Measurements from ENCODE around the gene TPO.
"Not testable (repeated sequence)": the region's sequence is repeated elsewhere in the genome, so short reads cannot be mapped to it uniquely, and the experiment has no call there.

The TPO gene

GRCh38 chr2:1413156-1413710 is at the start of gene TPO:
Gene TPO, plus strand, starts transcription at chr2:1413463. Its CDS starts 946 bp downstream, at chr2:1414409.
- DNase-seq: no peak

GRCh38 chr2:1366546-1367134 is 46.6 kb upstream of the TPO start:
- DNase-seq: no peak

DNA sequence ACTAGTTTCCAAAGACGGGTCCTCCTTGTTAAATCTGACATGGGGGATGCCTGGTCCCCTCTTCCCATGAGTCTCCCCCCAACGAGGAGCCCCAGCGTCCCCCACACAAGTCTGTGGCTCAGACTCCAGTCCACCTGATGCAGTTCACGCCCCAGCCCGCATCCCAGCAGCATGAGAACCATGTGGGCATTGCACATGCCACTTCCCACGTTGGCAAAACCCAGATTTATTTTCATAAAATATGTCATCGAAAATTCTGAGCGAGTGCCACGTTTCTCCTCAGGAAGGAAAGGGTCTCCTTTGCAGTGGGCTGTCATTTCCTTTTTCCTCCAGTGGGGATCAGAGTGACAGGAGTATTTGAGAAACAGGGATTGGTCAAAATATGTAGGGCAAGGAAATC is 45.7 kb upstream of the TPO start:
- no peak for DNase-seq

DNA sequence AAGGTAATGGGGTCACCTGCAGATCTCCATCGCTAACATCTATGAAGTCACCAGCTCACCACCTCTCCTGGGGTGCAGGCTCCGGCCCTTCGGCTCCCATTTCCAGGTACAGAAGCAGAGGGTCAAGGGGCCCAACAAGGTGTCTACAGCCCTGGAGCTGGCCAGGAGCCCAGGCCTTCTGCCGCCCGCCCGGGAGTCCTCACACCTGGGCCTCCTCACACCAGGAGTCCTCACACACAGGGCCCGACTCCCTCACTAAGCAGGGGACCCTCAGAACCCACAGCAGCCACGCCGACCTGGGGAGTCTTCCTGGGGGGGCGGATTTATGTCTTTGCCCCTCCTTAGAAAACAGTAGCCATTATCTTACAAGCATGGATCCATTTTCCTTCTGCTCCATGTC is 43.4 kb upstream of the TPO start:
- no peak for DNase-seq

GRCh38 chr2:1370461-1370860 is 42.8 kb upstream of the TPO start:
- no peak for DNase-seq

DNA sequence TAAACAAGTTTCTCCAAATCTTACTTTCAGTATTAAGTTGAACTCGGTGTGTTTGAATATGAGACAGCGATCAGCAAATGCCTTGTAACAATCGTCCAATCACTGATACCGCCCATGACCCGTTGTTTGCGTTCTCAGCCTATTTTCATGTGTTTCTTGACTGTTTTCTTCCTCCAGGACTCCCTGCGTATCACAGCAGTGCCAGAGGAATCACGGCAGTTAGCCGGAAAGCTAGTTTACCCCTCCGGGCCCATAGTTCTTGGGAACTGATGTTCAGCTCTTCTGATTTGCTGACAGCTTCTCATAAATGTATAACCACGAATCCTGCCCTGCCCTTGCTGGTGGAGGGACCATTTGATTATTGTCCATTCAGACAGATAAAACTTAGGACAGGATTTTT is 42.2 kb upstream of the TPO start:
- no peak for DNase-seq

DNA sequence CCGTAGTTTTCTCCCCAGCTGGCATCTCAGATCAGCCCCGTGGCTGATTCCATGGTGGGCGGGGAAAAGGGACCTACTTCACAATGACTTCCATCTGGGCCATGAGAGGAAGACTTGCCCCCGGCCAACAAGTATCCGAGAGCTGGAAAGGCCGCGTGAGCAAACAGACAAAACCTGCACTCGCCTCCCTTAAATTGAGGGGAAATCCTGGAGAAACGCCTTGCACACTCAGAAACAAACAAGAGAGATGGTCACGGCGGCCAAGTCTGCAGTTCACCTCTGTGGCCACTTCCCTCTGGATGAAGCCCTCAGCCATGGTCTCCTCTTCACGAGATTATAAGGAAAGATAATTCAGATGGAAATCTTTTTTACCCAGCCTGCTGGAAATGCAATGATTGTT is 39.4 kb upstream of the TPO start:
- DNase-seq: no peak

DNA sequence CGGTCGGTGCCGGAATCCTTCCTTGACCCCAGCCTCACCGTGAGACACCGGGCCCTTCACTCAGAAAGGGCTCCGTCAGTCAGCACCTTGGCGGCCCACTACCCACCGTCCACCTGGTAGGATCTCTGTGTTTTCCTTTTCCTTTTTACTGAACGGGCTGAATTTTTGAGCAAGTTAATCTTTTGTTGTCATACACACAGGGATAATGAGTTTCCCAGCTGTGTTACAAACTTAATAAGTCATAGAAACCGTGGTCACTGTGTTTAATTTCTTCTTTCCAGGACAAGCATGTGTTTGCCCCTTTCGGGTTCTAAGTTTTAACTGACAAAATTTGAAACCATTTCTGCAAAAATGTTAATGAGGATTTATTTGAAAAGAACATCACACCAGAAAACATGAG is 39.0 kb upstream of the TPO start:
- DNase-seq: no peak

DNA sequence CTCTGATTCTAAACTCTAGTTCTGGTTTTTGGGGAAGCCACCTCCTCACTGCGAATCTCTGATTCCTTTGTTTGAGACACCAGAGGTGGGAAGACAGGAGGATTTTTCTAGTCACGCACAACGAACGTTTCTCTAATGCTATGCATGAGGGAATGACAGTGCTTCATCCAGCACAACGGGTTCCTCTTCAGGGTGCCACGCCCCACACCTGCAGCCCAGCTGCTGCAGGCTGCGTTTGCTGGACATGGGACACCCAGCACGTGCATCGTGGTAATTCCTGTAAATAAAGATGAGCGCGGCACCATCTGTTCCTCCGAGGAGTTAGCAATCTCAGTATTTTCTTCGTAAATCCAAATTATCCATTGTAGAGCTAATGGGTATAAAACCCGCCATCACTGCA is 37.5 kb upstream of the TPO start:
- no peak for DNase-seq

DNA sequence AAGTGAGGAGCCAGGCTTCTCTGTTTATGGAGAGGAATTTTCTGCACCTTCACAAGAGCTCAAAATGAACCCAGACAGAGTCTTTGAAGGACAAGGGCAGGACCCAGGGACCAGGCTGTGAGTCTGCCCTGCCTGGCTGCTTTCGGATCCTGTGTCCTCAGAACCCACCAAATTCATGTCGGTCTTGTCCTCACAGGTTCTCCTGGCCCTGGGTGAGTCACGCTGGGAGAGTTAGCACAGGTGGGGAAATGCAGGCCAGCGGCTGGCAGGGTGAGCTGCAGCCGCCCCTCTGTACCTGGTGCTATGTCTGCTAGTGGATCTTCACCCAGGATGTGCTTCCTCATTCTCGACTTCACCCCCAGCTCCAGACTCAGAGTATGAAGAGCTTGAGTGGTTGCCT is 35.8 kb upstream of the TPO start:
- DNase-seq: no peak

DNA sequence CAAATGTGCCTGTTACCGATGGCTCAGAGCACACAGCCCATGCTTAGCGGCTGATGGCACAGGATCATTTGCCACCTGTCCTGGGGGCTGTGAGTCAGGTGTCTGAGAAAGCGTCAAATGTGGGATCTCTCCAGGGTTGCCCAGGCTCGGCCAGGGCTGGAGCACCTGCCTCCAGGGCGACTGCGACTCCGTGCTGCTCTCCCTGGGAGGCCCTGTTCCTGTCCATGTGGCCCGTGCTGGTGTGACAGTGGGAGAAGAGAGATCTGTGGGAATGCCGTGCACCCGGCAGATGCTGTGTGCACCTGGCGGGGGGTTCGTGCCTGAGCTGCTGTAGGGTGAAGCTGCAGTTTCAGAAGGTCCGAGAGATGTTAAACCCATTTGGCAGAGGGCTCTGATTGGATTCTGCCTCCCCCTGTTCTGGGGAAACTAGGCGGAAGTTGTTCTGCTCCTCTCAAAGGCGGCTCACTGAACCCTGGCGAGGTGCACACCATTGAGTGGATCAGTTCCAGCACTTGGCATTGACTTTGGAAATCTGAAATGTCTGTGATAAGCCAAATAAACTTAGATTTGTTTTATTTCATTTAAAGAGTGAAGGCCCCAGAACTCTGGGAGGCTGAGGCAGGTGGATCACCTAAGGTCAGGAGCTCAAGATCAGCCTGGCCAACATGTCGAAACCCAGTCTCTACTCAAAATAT is 34.7 kb upstream of the TPO start:
- DNase-seq: no peak

DNA sequence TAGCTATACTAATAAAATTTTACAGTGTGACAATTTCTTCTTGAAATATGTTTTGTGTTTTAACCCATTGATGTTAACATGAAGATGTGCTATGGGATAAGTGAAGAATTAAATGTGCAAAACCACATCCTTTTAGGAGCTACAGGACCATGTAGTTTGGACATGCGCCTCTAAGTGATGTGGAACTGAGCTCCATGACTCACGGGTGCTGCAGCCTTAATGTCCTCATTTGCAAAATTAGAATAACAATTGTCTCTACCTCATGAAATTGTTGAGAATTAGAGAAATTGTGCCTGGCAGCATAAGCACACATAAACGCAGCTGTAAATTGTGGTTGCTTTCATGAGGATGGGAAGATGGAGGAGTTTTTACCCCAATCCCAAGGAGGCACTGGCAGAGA is 31.6 kb upstream of the TPO start:
- DNase-seq: no peak

DNA sequence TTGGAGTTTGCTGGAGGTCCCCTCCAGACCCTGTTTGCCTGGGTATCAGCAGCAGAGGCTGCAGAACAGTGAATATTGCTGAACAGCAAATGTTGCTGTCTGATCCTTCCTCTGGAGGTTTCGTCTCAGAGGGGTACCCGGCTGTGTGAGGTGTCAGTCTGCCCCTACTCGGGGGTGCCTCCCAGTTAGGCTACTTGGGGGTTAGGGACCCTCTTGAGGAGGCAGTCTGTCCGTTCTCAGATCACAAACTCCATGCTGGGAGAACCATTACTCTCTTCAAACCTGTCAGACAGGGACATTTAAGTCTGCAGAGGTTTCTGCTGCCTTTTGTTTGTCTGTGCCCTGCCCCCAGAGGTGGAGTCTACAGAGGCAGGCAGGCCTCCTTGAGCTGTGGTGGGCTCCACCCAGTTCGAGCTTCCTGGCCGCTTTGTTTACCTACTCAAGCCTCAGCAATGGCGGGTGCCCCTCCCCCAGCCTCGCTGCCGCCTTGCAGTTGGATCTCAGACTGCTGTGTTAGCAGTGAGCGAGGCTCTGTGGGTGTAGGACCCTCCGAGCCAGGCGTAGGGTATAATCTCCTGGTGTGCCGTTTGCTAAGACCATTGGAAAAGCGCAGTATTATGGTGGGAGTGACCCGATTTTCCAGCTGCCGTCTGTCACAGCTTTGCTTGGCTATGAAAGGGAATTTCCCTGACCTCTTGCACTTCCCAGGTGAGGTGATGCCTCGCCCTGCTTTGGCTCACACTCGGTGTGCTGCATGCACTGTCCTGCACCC is 25.1 kb upstream of the TPO start:
- not testable (repeated sequence) for DNase-seq

- DNase-seq: not testable (repeated sequence)
These were observed 23.1 kb upstream of the TPO start for GRCh38 chr2:1390118-1390517.

DNA sequence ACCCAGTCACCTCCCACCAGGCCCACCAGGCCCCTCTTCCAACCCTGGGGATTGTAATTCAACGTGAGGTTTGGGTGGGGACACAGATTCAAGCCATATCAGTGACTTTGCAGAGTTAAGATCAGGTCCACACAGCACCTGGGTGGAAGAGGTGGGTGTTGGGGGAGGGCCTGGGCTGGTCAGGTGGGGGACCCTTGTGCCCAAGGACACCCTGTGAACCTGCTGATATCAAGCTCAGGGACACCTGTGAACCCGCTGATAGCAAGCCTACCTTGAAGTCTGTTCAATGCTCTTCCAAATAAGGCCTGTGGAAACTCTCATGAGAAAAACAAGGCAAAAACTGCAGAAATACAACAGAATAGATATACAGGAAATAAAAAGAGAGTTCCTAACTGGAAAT is 19.9 kb upstream of the TPO start:
- DNase-seq: no peak

DNA sequence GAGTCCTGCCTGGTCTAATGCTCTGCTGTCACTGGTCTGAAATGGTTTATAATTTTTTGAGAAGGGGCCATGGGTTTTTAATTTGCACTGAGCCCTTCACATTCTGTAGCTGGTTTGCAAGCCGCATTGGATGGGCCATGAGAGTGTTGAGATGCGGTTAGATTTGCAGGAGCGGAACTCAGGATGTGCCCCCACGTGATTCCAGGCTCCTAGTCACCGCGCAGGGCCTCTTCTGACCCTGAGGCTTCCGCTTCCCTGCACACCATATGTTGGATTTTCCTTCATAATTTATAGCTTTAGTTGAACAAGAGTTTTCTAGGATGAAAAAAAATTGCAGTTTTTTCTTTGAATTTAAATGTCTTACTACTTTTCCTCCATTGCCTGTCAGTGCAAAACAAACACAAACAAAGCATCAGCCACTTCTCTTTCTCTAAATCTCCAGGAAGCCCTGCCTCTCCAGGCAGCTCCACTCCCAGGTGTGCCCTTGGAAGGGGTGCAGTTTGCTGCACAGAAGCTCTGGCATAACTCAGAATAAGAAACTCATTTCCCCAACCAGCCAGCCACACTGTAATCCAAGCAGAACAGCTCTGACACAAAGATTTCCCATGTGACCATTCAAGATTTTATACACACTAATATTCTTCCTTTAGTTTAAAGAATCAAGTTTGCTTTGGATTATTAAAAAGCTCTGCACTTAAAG is 18.4 kb upstream of the TPO start:
- no peak for DNase-seq

DNA sequence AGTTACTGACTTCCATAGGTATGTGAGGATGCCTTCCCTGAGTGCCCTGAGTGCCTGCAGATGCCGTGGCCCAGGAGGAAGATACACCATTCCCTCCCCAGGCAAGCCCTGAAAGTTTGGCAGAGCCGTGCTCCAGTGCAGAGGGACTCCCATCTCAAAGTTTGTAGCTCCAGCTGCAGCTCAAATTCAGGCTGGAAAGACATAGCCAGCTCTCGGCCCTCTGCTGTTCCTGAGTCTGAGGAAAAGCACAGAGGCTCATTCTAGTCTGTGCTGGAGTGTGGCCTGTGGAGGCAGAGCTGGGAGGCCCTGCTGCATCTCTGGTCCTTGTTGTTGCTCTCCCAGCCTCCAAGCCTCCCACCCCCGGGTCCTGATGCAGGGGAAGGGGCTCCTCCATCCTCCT is 15.9 kb upstream of the TPO start:
- DNase-seq: no peak

DNA sequence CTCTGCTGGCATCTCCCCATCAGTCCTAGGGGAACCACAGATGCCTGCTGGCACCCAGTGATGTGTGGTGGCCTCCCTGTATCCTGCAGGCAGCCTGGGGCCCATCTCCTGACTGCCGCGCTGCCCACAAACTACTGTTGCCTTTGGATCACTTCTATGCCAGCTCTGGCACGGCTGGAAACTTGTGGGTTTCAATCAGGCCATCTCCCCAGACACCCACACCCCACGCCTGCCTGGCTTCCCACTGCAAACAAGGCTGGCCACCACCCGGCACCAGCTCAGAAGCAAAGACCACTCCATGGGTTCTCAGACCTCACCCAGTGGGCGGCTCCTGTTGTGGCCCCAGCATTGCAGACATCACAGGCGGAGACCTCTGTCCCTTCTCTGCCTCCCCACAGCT is 15.1 kb upstream of the TPO start:
- DNase-seq: no peak

DNA sequence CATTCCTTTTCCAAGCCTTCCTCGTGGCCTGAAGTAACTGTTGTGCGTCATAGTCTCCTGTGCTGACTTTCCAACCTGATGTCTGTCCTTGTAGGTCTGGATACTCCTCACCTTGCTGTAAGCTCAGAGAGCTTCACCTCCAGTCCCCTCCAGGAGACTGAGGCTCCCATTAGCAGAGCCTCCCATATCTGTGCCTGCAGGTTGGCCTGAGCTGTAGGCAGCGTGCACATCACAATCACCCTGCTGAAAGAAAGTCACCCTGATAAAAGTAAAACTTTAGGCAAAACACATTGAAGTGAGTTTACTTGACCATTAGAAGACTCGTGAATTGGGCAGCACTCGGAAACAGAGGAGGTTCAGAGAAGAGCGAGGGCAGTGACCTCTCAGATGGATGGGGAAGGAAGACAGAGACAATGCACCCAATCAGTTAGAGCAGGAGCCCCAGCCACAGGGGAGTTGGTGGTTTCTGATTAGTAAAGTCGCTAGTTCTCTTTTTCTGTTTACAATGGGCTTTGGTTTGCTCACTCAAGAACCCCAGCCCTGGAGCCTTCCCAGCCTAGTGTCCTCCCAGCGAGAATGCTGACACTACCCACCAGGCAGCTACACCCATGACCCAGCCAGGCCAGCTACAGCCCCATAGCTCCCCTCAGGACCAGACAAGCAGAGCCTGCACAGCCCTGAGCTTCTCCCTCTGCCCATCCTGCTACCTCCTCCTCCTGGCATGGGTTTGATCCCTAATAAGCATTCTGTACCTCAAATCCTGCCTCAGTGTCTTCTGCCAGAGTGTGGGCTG is 12.1 kb upstream of the TPO start:
- DNase-seq: no peak

GRCh38 chr2:1402064-1402463 is 11.2 kb upstream of the TPO start:
- no peak for DNase-seq

DNA sequence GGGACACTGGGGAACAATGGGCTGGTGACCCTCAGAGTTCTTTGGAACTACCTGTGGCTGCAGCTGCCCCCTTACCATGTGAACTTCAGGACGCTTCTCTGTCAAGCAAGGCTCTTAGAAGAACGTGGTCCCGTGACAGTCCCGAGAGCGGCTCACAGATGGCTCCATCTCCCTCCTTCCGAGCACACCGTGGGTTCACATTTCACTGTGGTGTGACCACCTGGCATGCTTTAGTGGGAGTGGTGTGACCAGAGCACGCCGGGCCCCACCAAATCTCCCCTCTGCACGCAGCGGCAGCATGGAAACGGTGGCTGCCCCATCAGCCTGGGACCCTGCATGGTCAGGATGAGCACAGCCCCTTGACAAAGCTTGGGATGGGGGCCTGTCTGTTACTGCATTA is 9.7 kb upstream of the TPO start:
- no peak for DNase-seq

DNA sequence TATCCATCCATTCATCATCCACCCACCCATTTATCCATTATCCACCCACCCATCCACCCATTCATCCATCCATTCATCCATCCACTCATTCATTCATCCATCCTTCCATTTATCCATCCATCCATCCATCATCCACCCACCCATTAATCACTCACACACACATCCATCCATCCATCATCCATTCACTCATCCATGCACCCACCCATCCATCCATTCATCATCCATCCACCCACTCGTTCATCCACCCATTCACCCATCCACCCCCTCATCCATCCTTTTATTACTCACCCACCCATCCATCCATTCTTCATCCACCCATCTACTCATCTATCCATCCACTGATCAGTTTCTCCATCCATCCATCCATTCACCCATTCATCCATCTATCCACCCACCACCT is 8.1 kb upstream of the TPO start:
- no peak for DNase-seq

GRCh38 chr2:1405967-1406366 is 7.3 kb upstream of the TPO start:
- no peak for DNase-seq

Data from activated naive CD4-positive, alpha-beta T cell treated with Interleukin-2 at 50 U/mL for 16 hours (primary cell).